Raji (cell line): ENCODE data around the gene C3orf52.

ENCODE experiments used
- POLR2A ChIP-seq: IDR thresholded peaks from 2 replicates; pipeline ENCODE4 v1.6.1; 2011; ENCODE audit warnings: low read depth, low read length, control low read depth; ENCODE audit not compliant: insufficient read depth

The C3orf52 gene

GRCh38 chr3:112078125-112079083 lies 7.8 kb upstream of the C3orf52 start:
- no peak for TF ChIP-seq POLR2A

DNA sequence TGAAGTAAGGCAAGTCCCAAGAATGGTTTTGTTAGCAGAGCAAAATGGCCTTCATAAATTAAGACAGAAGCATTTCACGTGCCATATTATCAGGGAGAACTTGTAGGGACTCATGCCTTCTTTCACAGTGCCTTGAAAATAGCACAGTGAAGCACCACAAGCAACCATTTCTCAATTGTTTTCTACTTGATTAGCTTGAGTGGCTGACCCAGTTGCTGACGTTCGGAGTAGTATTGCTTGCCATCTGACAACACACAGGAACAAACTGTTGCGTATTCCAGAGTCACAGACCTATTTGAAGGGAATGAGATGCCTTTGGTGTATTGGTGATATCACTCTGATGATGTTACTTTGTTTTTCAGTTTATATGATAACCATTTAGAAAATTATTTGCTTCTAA lies 3.0 kb upstream of the C3orf52 start:
- no peak for TF ChIP-seq POLR2A

DNA sequence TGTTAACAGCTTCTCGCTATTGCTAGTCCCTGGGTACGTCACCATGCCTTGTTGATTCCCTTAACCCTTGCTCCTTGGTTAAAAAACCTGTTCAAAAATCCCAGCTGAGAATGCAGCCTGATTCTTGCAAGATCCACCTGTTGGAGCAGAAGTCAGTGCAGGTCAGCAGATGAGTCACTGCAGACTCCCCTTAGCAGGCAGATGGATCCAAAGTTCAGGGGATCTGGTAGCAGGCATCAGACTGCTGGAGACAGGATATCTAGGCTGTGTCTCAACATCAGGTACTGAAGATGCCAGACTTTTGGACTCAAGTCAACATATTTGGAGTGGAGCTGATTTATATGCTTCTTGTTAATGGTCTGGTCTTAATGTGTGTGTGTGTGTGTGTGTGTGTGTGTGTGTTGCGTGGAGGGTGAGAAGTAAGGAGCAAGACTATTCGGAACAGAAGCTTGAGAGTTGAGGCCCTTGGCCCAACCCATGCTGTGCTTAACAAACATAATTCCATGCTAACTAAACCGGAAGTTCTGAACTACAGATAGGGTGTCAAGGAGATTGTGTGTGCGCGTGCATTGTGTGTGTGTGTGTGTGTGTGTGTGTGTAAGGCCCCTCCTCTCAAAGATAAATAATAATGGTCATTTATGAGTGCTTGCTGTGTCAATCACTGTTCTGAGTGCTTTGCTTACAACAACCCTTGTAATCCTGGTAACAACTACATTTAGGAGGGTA lies 1.0 kb upstream of the C3orf52 start:
- TF ChIP-seq POLR2A: no peak

DNA sequence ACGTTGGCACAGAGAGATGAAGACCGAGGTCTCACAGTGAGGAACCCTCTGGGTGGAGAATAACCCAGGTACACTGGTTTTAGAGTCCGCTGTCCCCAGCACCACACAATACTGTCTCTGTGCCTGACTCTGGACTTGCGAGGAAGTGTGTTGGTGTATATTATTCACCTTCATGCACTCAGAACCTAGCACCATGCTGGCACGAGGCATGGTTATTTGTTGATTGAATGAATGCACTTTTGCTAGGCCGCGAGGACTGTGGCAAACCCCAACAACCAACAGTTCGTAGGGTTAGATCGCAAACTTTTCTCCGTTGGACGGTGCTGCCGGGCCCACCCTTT lies 484 bp upstream of the C3orf52 start:
- no peak for TF ChIP-seq POLR2A

DNA sequence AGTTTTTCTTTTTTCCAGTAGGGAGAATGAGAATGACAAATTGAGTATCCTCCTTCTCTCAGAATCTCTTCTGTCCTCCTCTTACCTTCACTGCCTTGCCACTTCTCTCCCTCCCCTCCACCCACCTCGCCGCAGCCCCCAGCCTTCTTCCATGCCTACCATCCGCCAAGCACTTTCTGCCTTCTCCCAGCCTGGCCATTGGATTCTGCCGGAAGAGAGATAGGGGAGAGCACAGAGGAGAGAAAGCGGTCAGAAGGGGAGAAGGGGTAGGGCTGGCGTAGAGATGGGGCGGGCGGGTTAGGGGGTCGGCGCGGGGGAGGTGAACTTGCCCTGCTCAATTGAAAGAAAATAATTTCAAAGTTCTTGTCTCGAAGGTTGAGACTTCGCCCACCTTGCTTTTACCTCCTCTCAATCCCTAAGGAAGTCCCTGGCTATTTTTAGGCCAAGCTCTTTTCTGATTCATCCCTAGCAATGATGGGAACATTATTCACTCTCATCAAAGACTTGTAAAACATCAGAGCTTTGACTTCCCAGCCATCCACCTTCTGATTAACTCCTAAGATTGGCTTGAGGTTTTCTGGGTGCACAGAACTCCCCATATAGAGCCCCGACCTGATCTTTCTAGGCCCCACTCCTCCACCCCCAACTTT lies 811 bp downstream of the C3orf52 start:
- no peak for TF ChIP-seq POLR2A

GRCh38 chr3:112087746-112088145 lies 1.6 kb downstream of the C3orf52 start:
- no peak for TF ChIP-seq POLR2A

DNA sequence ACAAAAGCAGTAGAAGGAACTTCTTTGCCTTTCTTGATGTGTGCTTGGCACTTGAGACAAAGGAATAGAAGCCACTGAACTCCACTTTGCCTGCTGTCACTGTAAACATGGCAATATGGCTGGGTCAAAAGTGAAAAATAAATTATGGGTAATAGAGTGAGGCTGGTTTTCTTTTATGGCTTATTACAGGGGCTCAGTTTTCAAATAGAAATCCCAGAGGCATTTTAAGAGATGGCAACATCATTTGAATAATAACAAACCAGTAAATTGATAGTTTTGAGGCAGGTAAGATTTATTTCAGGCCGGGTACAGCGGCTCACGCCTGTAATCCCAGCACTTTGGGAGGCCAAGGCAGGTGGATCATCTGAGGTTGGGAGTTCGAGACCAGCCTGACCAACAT lies 2.8 kb downstream of the C3orf52 start:
- no peak for TF ChIP-seq POLR2A

DNA sequence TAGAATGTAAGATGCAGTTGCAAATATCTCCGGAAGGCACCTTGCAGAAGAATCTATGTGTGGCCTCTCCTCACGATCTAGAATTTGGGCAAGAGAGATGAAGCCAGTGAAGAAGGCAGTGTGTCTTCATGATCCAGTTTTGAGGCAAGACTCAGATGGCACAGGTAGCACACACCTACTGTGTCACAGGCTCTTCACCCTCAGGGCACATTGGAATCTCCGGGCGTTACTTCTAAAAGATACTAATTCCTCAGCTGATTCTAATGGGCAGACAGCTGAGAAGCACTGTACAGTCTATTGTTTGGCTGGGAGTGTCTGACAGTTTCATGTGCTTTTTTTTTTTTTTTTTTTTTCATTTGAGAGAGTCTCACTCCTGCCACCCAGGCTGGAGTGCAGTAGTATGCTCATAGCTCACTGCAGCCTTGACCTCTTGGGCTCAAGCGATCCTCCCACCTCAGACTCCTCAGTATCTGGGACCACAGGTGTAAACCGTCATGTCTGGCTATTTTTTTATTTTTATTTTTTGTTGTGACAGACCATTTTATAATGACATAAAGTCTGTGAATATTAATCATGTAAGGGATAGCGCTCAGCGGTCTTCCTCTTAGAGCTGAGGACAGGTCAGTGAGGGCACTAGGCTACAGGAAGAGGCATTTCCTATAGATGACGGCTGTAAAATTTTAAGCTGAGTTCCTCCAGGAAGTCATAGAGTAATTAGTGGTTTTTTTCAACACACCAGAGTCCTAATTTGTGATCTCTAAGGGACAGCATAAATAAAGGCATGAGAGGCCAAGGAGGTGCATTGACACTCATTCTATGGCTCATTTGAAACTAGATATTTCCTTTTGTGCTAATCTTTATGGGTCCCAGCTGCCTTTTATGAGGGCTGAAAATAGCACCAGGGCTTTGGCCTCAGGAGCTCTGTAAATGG lies 4.0 kb downstream of the C3orf52 start:
- no peak for TF ChIP-seq POLR2A

GRCh38 chr3:112090887-112091586 lies 4.8 kb downstream of the C3orf52 start:
- TF ChIP-seq POLR2A: no peak

- no peak for TF ChIP-seq POLR2A
Measured at GRCh38 chr3:112092496-112093179, 6.4 kb downstream of the C3orf52 start.

DNA sequence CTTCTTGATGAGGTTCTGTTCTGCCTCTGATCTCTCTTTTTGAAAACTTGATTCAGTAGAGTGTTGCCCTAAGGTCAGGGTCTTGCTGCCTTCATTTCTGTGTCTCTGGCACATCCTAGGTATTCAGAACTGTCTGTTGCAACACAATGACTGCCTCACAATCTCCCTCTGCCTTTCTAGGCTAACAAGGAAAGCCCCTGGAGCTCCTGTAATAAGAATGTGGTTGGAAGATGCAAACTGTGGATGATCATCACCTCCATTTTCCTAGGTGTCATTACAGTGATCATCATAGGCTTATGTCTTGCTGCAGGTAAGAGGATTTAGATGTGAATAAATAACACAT lies 7.0 kb downstream of the C3orf52 start:
- no peak for TF ChIP-seq POLR2A

DNA sequence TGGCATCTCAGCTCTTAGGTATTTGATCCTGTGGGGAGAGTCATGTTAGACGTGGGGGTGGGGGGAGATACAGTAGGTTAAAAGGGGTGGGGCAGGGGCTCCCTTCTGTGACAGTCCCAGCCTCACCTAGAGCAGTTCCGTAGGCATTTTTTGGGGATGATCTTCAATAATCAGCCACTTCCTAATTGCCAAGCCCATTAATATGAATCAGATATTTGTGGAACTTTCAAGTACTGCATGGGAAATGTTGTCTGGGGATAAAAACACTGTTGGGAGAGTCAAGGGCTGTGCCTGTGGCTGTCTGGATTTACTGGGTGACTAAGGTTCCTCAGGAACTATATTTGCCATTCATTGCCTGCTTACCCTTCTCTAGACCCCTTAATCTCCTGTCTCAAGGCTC lies 9.5 kb downstream of the C3orf52 start:
- TF ChIP-seq POLR2A: no peak

GRCh38 chr3:112096176-112096575 lies 10.0 kb downstream of the C3orf52 start:
- TF ChIP-seq POLR2A: no peak

GRCh38 chr3:112097378-112097777 lies 11.2 kb downstream of the C3orf52 start:
- TF ChIP-seq POLR2A: no peak
